Retina (tissue), 1 donor: ENCODE data around the gene ATP5PD.

Experiments used
- DNase-seq: peaks from one replicate; pipeline ENCODE4 v3.0.0-alpha.2; 2016

ATP5PD gene

DNA sequence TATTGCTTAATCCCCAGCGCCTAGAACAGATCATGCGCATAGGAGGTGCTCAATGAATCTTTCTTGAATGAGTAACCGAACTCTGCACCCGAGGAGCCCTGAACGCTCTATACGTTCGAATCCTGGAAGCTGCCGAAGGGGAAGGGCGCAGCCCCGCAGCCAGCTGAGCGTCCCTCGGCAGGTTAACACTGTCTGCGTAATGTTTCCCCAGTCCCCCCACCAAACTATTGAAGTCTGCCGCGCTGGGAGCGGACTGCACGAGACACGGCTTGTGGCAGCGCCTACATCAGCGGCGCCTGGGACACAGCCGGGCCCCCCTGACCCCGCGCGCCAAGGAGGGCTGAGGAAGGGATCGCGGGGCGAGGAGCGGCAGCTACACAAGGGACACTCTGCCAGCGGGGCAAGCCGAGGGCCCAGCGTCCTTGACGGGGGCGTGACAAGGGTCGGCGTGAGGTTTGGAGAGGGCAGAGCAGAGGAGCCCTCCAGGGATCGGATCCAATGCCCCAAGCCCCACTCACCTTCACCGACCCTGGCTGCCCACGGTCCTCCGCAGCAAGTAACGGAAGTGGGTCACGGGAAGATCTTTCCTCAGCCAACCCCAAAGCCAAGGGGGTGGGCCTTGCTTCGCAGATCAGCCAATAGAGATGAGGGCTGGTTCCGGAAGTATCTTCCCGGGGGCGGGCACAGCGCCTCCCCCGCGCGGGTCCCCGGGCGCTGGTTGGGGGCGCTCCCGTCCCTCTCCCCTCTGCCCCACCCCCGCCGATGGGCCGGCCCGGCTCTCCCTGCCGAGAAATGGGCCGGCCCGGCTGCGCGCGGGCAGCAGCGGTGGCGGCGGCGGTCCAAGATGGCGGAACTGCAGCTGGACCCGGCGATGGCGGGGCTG is at the start of gene ATP5PD, which contains the start of gene KCTD2:
TSS of gene ATP5PD (minus strand) at position 563 of the 883 bp plus-strand sequence. CDS start 4,319 bp downstream, outside the sequence.
TSS of gene KCTD2 (plus strand) at position 819 of the 883 bp plus-strand sequence. CDS start at position 845, 26 bp downstream.
- DNase-seq, result peak; percentile 97

DNA sequence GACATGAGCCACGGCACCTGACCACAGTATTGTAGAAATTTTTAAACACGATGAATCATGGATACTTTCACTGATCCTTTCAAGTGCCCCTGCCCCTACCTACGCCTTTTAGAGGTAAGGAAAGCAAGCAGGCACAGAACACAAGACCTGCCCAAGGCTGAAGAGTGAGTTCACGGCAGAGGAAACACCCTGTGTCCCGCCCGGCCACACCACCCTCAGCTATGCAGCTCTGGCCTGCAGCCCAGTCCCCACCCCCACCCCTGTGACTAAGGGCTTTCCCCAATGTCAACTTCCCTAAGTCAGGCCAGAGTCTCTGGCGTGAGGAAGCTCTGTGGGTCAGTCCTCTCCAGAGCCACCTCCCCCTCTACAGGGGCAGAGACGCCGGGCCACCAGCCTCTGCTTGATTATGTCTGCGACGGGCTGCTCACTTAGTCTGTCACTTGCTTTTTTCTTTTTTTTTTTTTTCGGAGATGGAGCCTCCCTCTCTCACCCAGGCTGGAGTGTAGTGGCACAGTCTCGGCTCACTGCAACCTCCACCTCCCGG is 49.4 kb upstream of the ATP5PD start:
- no peak for DNase-seq

GRCh38 chr17:75094871-75095399 is 48.2 kb upstream of the ATP5PD start:
- no peak for DNase-seq

DNA sequence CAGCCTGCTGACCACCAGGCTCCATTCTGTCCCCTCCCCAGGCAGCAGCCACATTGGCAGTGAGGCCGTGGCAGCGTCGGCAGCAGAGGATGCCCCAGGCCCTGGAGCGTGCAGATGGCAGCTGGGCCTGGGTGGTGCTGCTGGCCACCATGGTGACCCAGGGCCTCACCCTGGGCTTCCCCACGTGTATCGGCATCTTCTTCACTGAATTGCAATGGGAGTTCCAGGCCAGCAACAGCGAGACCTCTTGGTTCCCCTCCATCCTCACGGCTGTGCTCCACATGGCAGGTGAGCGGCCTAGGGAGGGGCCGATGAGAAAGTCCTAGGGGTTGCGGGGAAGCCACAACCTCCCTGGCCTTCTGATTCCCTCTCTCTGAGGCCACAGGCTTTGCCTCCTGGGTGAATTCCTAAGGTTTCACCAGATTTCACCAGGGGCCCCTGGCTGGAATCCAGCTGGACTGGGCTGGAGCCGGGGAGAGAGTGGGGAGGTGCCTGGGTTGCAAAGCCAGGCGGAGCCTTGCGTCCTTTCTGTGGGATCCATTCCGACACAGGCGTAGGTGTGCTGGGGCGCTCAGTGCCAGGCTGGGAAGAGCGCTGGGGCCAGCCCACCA is 46.9 kb upstream of the ATP5PD start:
- DNase-seq, result no peak

- no peak for DNase-seq
Observed at GRCh38 chr17:75091855-75092327, 45.1 kb upstream of the ATP5PD start.

GRCh38 chr17:75090871-75091854 is 44.4 kb upstream of the ATP5PD start:
- no peak for DNase-seq

DNA sequence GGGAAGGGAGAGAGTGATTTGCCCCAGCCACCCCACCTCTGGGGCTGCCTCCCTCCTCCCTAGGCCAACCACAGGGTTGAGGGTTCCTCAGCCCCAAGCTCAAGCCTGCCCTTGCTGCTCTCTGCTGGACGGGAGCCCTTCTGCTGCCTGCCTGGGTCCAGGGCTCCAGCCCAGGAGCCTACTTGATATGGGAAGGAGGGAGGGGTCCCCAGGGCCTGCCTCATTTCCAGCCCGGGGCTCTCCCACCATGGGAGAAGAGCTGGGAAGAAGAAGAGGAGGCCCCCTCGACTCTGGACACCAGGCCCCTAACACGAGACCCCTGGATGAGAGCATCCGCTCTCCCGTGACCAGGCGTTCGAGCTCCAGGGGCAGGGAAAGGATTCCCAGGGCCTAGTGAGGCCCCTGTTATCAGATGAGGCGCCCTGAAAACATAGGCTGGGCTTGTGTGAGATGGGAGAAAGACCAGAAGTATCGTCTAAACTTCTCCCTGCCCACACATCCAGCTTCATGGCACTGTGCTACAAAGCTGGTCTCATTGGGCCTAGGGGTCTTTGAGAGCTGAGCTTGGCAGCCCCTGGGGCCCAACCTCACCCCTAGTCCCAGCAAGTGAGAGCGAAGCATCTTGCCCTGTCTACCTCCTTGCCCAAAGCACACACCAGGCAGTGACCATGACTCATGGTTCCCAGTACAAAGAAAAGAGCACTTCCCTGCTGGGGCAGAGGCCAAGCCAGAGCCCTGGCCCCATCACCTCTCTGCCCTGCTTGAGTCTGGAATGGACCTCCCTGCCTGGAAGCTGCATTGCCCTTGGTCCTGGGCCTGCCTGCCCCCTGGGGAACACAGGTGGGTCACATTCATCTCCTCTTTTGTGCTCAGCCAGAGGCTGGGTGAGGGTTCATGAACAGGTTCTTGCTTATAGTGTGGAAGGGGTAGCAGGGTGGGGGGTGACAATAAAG is 42.0 kb upstream of the ATP5PD start:
- DNase-seq, result no peak

DNA sequence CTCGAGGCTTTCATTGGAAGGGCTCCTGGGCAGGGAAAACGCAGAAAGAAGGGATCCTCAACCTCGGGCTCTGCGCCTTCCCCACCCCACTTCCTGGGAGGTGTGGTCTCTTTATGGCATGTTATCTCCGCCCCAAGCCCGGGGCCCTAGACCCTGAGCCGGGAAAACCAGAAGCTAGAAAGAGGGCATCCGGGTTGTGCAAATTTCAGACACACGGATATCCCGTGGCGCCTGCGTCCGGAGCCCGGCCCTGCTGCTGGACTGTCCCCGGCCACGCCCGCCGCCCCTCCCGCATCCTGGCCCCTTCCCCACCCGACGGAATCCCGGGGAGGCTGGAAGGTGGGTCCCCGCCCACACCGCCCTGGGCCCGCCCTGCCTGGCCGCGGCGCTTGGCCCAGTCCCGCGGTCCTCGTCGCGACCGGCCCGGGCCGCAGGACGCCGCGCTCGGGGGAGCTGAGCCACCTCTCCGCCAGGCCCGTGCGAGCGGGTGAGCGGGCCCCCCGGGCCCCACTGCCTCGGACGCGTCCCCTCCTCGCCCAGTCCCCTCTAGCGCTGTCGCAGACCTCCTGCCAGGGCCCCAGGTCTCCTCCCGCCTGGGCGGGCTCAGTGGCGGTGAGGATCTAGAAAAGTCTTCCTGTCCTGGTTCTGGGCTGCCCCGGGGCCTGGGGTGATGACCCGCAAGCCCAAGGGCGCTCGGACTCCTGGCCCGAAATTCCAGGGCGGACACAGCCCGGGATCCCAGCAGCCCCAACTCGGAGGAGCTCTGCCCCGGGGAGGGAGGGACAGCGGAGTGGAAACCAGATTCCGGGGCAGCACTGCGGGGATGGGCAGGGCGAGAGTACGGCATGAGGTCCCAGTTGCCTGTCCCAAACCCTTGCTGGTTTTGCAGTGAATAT is 41.0 kb upstream of the ATP5PD start, which contains the start of gene SLC16A5:
TSS of gene SLC16A5 (plus strand) at position 397 of the 896 bp plus-strand sequence. CDS start 5,683 bp downstream, outside the sequence.
- peak; percentile 68 for DNase-seq

GRCh38 chr17:75087182-75087557 is 40.4 kb upstream of the ATP5PD start:
- no peak for DNase-seq

- DNase-seq, result no peak
Observed at GRCh38 chr17:75086496-75087181, 39.9 kb upstream of the ATP5PD start.

GRCh38 chr17:75084039-75084660 is 37.4 kb upstream of the ATP5PD start:
- DNase-seq, result no peak

DNA sequence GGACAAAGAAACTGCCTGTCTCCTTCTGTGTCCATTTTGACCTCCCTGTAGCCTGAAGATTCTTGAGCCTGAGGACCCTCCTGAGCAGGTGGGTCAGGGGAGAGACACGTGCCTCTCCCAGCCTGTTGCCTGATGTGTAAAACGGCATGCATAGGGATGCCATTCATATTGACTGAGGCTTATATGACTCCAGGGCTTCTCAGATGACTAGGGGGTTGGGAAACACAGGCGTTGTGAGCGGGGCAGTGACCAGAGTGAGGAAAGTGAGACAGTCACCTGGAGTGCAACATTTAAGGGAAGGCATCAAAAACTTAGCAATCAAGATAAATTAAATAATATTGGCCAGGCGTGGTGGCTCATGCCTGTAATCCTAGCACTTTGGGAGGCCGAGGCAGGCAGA is 35.9 kb upstream of the ATP5PD start:
- no peak for DNase-seq

- DNase-seq, result no peak
Observed at GRCh38 chr17:75081611-75082540, 35.1 kb upstream of the ATP5PD start.

GRCh38 chr17:75079023-75079373 is 32.2 kb upstream of the ATP5PD start:
- DNase-seq, result no peak

DNA sequence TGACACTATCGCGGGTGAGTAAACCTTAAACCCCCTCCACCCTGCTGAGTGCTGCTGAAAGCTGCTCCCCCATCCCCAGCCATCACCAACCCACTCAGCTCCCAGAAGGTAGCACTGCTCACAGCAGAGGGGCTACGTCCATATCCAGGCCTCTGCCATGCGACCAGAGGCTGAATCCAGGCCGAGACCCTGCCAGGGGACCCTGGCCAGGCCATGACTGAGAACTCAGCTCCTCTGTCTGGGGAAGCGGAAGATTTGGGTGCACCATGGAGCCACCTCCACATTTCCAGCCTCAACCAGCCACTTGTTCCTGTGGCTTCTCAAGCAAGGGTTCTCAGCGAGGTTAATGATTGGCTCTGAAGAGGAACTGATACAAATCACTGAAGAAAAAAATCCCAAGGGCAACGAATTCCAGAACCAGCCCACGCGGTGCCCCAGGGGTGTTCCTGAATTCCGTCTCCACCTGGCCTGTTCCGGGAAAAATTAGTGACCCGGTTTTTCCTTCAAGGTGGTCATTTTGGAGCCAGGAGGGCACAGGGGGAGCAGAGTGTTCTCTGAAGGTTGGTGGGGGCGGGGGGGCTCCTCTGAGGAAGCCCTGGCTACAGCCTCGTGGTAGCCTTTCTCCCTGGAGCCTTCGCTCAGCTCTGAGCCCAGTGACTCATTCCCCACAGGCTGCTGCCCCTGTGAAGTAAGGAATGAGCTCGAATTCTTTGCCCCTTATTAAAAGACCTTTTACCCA is 31.7 kb upstream of the ATP5PD start:
- no peak for DNase-seq

GRCh38 chr17:75077496-75078283 is 30.9 kb upstream of the ATP5PD start:
- peak; percentile 85 for DNase-seq
